Lower leg skin (tissue), 3 donors: ENCODE measurements around the gene NVL.

Experiments used
- CTCF ChIP-seq, 3 donors: fragments of 450-650 bp; IDR thresholded peaks; one replicate each; pipeline ENCODE4 v1.5.1; 2016; ENCODE audit warnings: antibody characterized with exemption in 3 of 3, mild to moderate bottlenecking in 3 of 3, moderate library complexity in 2 of 3
- POLR2A ChIP-seq, 2 donors: fragments of 450-650 bp; IDR thresholded peaks; one replicate each; pipeline ENCODE4 v1.6.1; 2016 to 2017; ENCODE audit warnings: antibody characterized with exemption in 2 of 2, mild to moderate bottlenecking in 1 of 2, moderate library complexity in 1 of 2

GRCh38 chr1:224211206-224211962, 118.6 kb downstream of the NVL start:
- TF ChIP-seq CTCF (IDR thresholded peaks at IDR 0.05) (no peak), POLR2A (IDR thresholded peaks at IDR 0.05) (no peak)
